GM12874 (cell line): ENCODE results near the gene PABPC4L.

ENCODE experiments used
- CTCF ChIP-seq: IDR thresholded peaks from 2 replicates; pipeline ENCODE4 v1.5.1; 2011; ENCODE audit warnings: low read depth, mild to moderate bottlenecking, control low read depth, low read length, moderate library complexity; ENCODE audit not compliant: insufficient read depth

PABPC4L gene

GRCh38 chr4:134201216-134202161, at the start of gene PABPC4L:
Gene PABPC4L (minus strand): TSS chr4:134201789. CDS start chr4:134201019, 770 bp downstream.
- no peak for TF ChIP-seq CTCF

GRCh38 chr4:134251322-134251721, 49.7 kb upstream of the PABPC4L start:
- no peak for TF ChIP-seq CTCF

GRCh38 chr4:134243742-134244713, 42.4 kb upstream of the PABPC4L start:
- no peak for TF ChIP-seq CTCF

GRCh38 chr4:134219043-134219442, 17.5 kb upstream of the PABPC4L start:
- no peak for TF ChIP-seq CTCF

GRCh38 chr4:134216411-134216810, 14.8 kb upstream of the PABPC4L start:
- TF ChIP-seq CTCF = no peak

- no peak for TF ChIP-seq CTCF
These were observed 14.2 kb upstream of the PABPC4L start for GRCh38 chr4:134215620-134216344.
